Body of pancreas (tissue), 4 donors: ENCODE data around the gene ERCC4.

ENCODE experiments used
- CTCF ChIP-seq, 7 experiments: fragments of 450-650 bp in 4 of 7; fragments of 200-600 bp in 3 of 7; sonication (generic) in 3 of 7; IDR thresholded peaks; one replicate each; pipeline ENCODE4 v1.5.1; 2016 to 2019; ENCODE audit warnings: antibody characterized with exemption in 7 of 7
- POLR2A ChIP-seq, 3 donors: fragments of 450-650 bp; IDR thresholded peaks; one replicate each; pipeline ENCODE4 v1.6.1; 2016; ENCODE audit warnings: antibody characterized with exemption in 3 of 3, mild to moderate bottlenecking in 2 of 3

GRCh38 chr16:13992322-13992721 lies 72.4 kb downstream of the ERCC4 start:
- TF ChIP-seq CTCF (IDR thresholded peaks at IDR 0.05), result no peak
- no peak for TF ChIP-seq POLR2A (IDR thresholded peaks at IDR 0.05)
